Vagina (tissue), 2 donors: ENCODE measurements around the gene ADAMTS14. TPM values are rescaled to one million over a fixed set of nuclear protein-coding genes. Genes with fewer than 3 reads are reported as not detected.

Experiments
- DNase-seq, 2 donors: peaks; one replicate each; pipeline ENCODE4 v3.0.0-alpha.2; 2017; ENCODE audit errors: extremely low spot score in 2 of 2
- H3K27ac ChIP-seq: fragments of 200-600 bp; sonication (generic); one replicate; pipeline ENCODE4 v1.5.1; 2019
- H3K27me3 ChIP-seq: fragments of 200-600 bp; sonication (generic); one replicate; pipeline ENCODE4 v1.5.1; 2019
- H3K36me3 ChIP-seq, 2 donors: fragments of 200-600 bp; sonication (generic); one replicate each; pipeline ENCODE4 v1.5.1; 2017 to 2019
- H3K4me1 ChIP-seq: fragments of 200-600 bp; sonication (generic); one replicate; pipeline ENCODE4 v1.5.1; 2019
- H3K4me3 ChIP-seq, 2 donors: fragments of 200-600 bp; sonication (generic); 1 replicate in 1 of 2; 2 replicates in 1 of 2; pipeline ENCODE4 v1.5.1; 2016 to 2019
- H3K9me3 ChIP-seq: fragments of 200-600 bp; sonication (generic); one replicate; pipeline ENCODE4 v1.5.1; 2019
- POLR2A ChIP-seq, 2 donors: fragments of 450-650 bp; IDR thresholded peaks; one replicate each; pipeline ENCODE4 v1.6.1; 2017; ENCODE audit warnings: antibody characterized with exemption in 2 of 2, mild to moderate bottlenecking in 2 of 2, moderate library complexity in 2 of 2
- POLR2AphosphoS5 ChIP-seq, 2 donors: sonication (generic); formaldehyde crosslinking; IDR thresholded peaks; one replicate each; pipeline ENCODE4 v1.9.0; 2017; ENCODE audit warnings: antibody characterized with exemption in 2 of 2, mild to moderate bottlenecking in 2 of 2, low read depth in 1 of 2; ENCODE audit not compliant: insufficient read depth in 1 of 2
- intact Hi-C: fragments of 100-400 bp; cut with DNase I; formaldehyde crosslinking; loops from one replicate; pipeline ENCODE4 v1.15.1; 2023
- total RNA-seq: library from RNA; depleted of rRNA; stranded (reverse); fragments of >200 nt; gene quantifications from one replicate; pipeline ENCODE4 v1.2.3, GENCODE V29; 2016
- TF ChIP-seq, protein P1 (sequence below), 3 experiments: fragments of 450-650 bp in 2 of 3; fragments of 200-600 bp in 1 of 3; sonication (generic) in 1 of 3; IDR thresholded peaks; one replicate each; pipeline ENCODE4 v1.5.1; 2017 to 2019; ENCODE audit warnings: antibody characterized with exemption in 3 of 3, mild to moderate bottlenecking in 2 of 3, moderate library complexity in 2 of 3

Gene ADAMTS14
- total RNA-seq, 1 donor from 2014 or later, result not detected

DNA sequence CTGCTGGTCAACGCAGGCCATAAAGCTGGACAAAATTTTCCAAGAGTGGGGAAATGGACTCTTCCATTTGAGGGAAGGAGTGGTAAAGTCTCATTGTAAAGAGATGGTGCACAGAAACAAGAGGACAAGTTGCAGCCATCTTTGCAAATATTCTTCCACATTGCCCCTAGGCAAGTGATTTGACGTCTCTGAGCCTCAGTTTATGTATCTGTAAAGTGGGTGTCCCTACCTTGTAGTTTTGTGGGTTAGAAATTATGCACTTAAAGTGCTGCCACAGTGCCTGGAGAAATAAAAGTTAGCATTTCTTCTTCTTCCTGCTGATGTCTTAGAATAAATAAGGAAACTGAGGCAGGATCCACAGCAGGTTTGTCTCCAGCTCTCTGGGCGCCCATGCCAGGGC is 12.1 kb downstream of the ADAMTS14 start:
- DNase-seq, result no peak
- H3K9me3 ChIP-seq, result no peaks in the 10 kb centered on the region
- no peaks in the 10 kb centered on the region for H3K36me3 ChIP-seq
- intact Hi-C loops, result no loop called here
- H3K4me1 ChIP-seq, result peaks cover 6% of the 10 kb centered on the region
- H3K4me3 ChIP-seq, result no peak overlapping the region
- H3K27me3 ChIP-seq, result no peaks in the 10 kb centered on the region
- no peak overlapping the region for H3K27ac ChIP-seq
- TF ChIP-seq POLR2AphosphoS5 (IDR thresholded peaks at IDR 0.05; ENCODE audit: insufficient read depth in 1 of 2, low read depth in 1 of 2) (no peak), POLR2A (IDR thresholded peaks at IDR 0.05) (no peak)
- TF ChIP-seq, protein P1, sequence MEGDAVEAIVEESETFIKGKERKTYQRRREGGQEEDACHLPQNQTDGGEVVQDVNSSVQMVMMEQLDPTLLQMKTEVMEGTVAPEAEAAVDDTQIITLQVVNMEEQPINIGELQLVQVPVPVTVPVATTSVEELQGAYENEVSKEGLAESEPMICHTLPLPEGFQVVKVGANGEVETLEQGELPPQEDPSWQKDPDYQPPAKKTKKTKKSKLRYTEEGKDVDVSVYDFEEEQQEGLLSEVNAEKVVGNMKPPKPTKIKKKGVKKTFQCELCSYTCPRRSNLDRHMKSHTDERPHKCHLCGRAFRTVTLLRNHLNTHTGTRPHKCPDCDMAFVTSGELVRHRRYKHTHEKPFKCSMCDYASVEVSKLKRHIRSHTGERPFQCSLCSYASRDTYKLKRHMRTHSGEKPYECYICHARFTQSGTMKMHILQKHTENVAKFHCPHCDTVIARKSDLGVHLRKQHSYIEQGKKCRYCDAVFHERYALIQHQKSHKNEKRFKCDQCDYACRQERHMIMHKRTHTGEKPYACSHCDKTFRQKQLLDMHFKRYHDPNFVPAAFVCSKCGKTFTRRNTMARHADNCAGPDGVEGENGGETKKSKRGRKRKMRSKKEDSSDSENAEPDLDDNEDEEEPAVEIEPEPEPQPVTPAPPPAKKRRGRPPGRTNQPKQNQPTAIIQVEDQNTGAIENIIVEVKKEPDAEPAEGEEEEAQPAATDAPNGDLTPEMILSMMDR (IDR thresholded peaks at IDR 0.05), result no peak

DNA sequence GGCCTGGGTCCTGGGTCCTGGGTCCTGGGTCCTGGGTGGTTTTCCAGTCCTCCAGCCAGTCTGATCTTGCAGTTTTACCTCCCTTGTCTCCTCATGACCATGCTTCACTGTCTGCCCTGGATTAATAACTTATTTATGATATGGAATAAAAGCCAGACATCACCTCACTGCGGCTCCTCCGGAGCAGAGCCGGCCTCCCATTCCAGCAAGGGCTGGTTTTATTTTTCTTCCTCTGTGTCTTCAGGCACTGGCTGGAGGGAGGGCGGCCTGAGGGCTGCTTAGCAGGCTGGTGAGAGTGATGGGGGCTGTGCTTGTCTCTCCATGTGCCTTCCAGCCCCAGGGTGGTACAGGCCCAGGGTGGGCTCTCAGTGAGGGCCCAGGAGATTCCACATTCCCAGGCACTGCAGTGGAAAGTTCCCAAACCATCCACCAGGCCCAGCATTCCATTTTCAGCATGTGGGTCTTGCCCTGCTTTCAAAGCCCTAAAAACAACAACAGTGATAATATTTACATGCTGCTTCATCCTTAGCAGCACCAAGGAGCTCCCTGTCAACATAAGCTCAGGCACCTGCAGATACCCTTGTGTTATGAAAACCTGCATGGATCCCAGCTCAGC is 12.6 kb downstream of the ADAMTS14 start:
- Histone ChIP-seq H3K27ac (no peak overlapping the region), H3K4me1 (peaks cover under 1% of the 10 kb centered on the region), H3K27me3 (no peaks in the 10 kb centered on the region), H3K4me3 (no peak overlapping the region), H3K9me3 (no peaks in the 10 kb centered on the region), H3K36me3 (no peaks in the 10 kb centered on the region)
- intact Hi-C loops, result no loop called here
- TF ChIP-seq POLR2A (IDR thresholded peaks at IDR 0.05), result no peak
- no peak for DNase-seq

DNA sequence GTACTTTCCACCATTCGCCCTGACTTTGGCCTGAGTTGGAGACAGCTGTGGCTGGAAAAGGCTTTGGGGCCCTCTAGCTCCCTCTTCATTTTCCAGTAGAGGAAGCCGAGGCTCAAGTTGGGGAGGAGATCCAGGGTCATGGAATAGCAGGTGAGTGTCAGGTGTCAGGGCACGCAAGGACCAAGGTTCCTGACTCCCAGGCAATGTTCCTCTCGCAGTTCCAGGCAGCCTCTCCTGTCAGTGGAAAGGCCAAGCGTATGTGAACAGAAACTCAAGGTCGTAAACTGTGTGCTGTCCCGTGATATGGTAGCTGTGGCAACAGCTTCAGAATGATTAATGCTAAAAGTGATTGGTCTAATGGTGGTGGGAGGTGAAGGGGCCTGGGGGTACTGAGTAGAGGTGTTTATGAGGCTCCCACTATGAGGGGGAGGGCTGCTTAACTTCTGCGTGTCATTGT is 13.2 kb downstream of the ADAMTS14 start:
- Histone ChIP-seq H3K27ac (no peak overlapping the region), H3K9me3 (no peaks in the 10 kb centered on the region), H3K4me1 (no peaks in the 10 kb centered on the region), H3K36me3 (no peaks in the 10 kb centered on the region), H3K4me3 (no peak overlapping the region), H3K27me3 (no peaks in the 10 kb centered on the region)
- intact Hi-C loops, result no loop called here
- no peak for DNase-seq
- TF ChIP-seq, protein P1 (IDR thresholded peaks at IDR 0.05), result no peak
- TF ChIP-seq POLR2A (IDR thresholded peaks at IDR 0.05), result no peak
- no peak for TF ChIP-seq POLR2AphosphoS5 (IDR thresholded peaks at IDR 0.05; ENCODE audit: insufficient read depth in 1 of 2, low read depth in 1 of 2)

DNA sequence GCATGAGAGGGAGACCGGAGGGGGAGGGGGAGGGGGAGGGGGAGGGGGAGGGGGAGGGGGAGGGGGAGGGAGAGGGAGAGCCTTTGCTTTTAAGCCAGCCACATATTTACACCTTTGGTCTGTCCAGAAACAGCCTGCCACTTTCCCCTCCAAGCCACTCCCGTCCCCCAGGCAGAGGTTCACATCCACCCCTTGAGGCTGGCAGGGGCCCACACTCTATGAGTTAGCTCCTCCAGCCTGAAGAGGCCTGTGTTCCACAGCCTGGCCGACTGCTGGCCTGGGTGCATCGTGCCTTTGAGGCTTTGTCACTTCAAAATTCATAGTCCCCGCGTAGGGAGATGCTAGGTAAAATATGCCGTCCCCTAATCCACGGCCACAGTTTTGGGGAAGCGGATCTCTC is 16.5 kb downstream of the ADAMTS14 start:
- intact Hi-C loops, result no loop called here
- Histone ChIP-seq H3K27me3 (no peaks in the 10 kb centered on the region), H3K27ac (no peak overlapping the region), H3K4me1 (peaks cover 8% of the 10 kb centered on the region), H3K4me3 (no peak overlapping the region), H3K9me3 (no peaks in the 10 kb centered on the region), H3K36me3 (no peaks in the 10 kb centered on the region)
- TF ChIP-seq, protein P1 (IDR thresholded peaks at IDR 0.05), result no peak
- TF ChIP-seq POLR2AphosphoS5 (IDR thresholded peaks at IDR 0.05; ENCODE audit: insufficient read depth in 1 of 2, low read depth in 1 of 2) (no peak), POLR2A (IDR thresholded peaks at IDR 0.05) (no peak)
- DNase-seq, result no peak

DNA sequence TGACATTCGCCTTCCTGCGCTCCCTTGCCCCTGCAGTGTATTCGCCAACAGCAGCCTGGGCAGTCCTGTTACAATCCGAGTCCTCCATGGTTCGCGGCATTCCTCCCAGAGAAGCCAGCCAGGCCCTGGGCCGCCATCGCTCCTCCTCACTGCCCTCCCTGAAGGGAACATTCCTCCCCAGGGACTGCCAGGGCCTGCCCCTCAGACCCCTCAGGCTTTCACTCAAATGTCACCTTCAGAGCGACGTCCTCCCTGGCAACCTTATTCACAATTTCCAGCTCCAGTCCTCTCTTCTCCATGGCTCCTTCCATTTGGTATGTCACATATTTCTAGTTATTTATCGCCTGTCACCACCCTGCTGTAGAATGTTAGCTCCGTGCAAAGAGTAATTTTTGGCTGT is 17.4 kb downstream of the ADAMTS14 start:
- no peak overlapping the region for H3K27ac ChIP-seq
- no peaks in the 10 kb centered on the region for H3K27me3 ChIP-seq
- no peaks in the 10 kb centered on the region for H3K9me3 ChIP-seq
- no peak overlapping the region for H3K4me3 ChIP-seq
- no peak for DNase-seq
- TF ChIP-seq POLR2AphosphoS5 (IDR thresholded peaks at IDR 0.05; ENCODE audit: insufficient read depth in 1 of 2, low read depth in 1 of 2) (no peak), POLR2A (IDR thresholded peaks at IDR 0.05) (no peak)
- TF ChIP-seq, protein P1 (IDR thresholded peaks at IDR 0.05), result no peak
- no peaks in the 10 kb centered on the region for H3K36me3 ChIP-seq
- intact Hi-C loops, result no loop called here
- peaks cover 8% of the 10 kb centered on the region for H3K4me1 ChIP-seq
